Body of pancreas (tissue), 4 donors: ENCODE results near the gene POU2AF2. TPM values are rescaled to one million over a fixed set of nuclear protein-coding genes. Genes with fewer than 3 reads are reported as not detected.

Experiments
- ATAC-seq: fragments of 150-250 bp; one replicate; pipeline ENCODE4 v1.9.1; 2016
- DNase-seq, 4 donors: peaks; one replicate each; pipeline ENCODE4 v3.0.0-alpha.2; 2019
- H3K27ac ChIP-seq, 4 donors: fragments of 200-600 bp; sonication (generic); 1 replicate in 3 of 4; 2 replicates in 1 of 4; pipeline versions ENCODE4 v1.5.1 to v1.6.1; 2016 to 2019; ENCODE audit warnings: mild to moderate bottlenecking in 1 of 4, mixed read lengths in 1 of 4, moderate library complexity in 1 of 4
- H3K27me3 ChIP-seq, 2 donors: fragments of 200-600 bp; sonication (generic); one replicate each; pipeline ENCODE4 v1.6.0; 2016; ENCODE audit warnings: mild to moderate bottlenecking in 1 of 2
- H3K36me3 ChIP-seq, 2 donors: fragments of 200-600 bp; sonication (generic); replicated peaks in 1 of 2; 2 replicates each; pipeline ENCODE4 v1.5.1; 2016; ENCODE audit warnings: low read depth in 2 of 2; ENCODE audit not compliant: insufficient read depth in 1 of 2
- H3K4me1 ChIP-seq: fragments of 200-600 bp; sonication (generic); one replicate; pipeline ENCODE4 v1.6.0; 2016
- H3K4me3 ChIP-seq, 2 donors: fragments of 200-600 bp; sonication (generic); 1 replicate in 1 of 2; 2 replicates in 1 of 2; pipeline ENCODE4 v1.5.1; 2016 to 2019
- H3K9me3 ChIP-seq, 3 donors: fragments of 200-600 bp; sonication (generic); 1 replicate in 2 of 3; 2 replicates in 1 of 3; pipeline ENCODE4 v1.5.1; 2016
- POLR2A ChIP-seq, 3 donors: fragments of 450-650 bp; IDR thresholded peaks; one replicate each; pipeline ENCODE4 v1.6.1; 2016; ENCODE audit warnings: antibody characterized with exemption in 3 of 3, mild to moderate bottlenecking in 2 of 3
- WGBS, 2 donors: methylation state at CpG; one replicate each; pipeline ENCODE4 v1.1.5; 2017; 5-methylcytosine and 5-hydroxymethylcytosine counted together
- intact Hi-C: fragments of 100-400 bp; cut with DNase I; formaldehyde crosslinking; loops from one replicate; pipeline ENCODE4 v1.15.1; 2023
- total RNA-seq, 2 donors: library from RNA; depleted of rRNA; stranded (reverse); fragments of >200 nt; gene quantifications; one replicate each; pipeline ENCODE4 v1.1.0, GENCODE V29; 2016
- TF ChIP-seq, protein P1 (sequence below), 7 experiments: fragments of 450-650 bp in 4 of 7; fragments of 200-600 bp in 3 of 7; sonication (generic) in 3 of 7; IDR thresholded peaks; one replicate each; pipeline ENCODE4 v1.5.1; 2016 to 2019; ENCODE audit warnings: antibody characterized with exemption in 7 of 7

Gene POU2AF2
- total RNA-seq, 2 donors from 2014 or later: not detected

DNA sequence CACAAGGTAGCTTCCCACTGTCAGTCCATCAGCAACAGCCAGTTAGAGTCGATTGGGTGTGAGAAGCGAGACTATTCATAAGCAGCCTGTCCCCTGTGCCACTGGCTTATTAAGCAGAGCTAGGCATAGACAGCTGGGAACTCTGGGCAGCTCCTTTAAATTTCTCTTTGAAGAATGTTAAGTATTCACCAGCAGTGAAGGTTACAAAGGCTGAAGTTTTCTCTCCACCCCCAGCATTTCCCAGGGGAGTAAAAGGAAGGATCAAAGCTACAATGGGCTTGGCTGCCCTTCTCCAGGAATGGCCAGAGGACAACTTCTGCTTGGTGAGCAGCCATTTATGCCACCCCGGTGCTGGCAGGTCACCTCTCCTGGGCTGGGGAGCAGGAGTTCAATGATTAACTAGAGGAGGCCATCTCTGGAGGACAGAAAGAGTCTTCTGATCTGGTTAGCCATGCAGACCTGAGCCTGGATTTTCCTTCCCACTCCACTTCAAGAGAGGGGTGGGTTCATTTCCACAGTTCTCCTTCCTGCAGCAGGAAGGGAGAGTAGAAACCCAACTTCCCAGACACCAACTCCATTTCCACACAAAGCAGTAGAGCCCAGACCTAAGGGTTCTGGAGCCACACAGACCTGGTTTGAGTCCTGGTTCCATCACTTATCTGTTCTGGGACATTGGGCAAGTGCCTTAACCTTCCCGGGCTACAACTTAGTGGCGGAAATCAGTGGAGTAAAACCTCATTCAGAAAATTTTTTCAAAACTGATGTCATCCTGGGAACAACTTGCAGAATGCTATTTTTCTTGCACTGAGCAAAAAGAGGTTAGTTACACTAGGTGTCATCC lies 75.4 kb downstream of the POU2AF2 start:
- Histone ChIP-seq H3K4me1 (peaks cover 15% of the 10 kb centered on the region), H3K27me3 (no peaks in the 10 kb centered on the region), H3K36me3 (no peaks in the 10 kb centered on the region), H3K9me3 (no peaks in the 10 kb centered on the region), H3K4me3 (no peak overlapping the region), H3K27ac (peak overlapping the region; percentile 35 to 74 (median 48))
- peak; percentile 48 to 59 (median 54) for DNase-seq
- no peak for TF ChIP-seq POLR2A (IDR thresholded peaks at IDR 0.05)
- TF ChIP-seq, protein P1, sequence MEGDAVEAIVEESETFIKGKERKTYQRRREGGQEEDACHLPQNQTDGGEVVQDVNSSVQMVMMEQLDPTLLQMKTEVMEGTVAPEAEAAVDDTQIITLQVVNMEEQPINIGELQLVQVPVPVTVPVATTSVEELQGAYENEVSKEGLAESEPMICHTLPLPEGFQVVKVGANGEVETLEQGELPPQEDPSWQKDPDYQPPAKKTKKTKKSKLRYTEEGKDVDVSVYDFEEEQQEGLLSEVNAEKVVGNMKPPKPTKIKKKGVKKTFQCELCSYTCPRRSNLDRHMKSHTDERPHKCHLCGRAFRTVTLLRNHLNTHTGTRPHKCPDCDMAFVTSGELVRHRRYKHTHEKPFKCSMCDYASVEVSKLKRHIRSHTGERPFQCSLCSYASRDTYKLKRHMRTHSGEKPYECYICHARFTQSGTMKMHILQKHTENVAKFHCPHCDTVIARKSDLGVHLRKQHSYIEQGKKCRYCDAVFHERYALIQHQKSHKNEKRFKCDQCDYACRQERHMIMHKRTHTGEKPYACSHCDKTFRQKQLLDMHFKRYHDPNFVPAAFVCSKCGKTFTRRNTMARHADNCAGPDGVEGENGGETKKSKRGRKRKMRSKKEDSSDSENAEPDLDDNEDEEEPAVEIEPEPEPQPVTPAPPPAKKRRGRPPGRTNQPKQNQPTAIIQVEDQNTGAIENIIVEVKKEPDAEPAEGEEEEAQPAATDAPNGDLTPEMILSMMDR (IDR thresholded peaks at IDR 0.05): no peak
- ATAC-seq: peak; percentile 84
- 43% methylated on average over 4 to 5 of the region's 5 CpGs for WGBS, 2 donors
- intact Hi-C loops: no loop called here

DNA sequence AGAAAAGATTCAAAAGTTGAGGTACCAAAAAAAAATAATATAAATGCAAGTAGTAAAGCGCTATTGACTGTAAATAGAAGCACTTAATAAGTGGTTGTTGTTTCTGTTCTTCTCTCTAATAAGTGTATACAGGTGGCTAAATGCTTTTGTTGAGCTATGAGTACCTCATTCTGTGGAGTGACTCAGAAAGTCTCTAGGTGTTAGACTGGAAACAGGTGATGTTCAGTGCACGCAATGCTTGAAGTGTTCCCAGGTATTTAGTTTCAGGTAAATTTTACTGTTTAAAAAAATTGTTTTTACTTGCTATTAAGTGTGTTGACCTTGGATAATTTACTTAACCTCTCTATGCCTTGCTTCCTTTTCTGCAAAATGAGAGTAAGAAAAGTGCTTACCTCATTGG lies 77.0 kb downstream of the POU2AF2 start:
- no peak overlapping the region for H3K4me3 ChIP-seq
- 88 to 94% methylated on average over 2 of the region's 2 CpGs for WGBS, 2 donors
- H3K36me3 ChIP-seq: no peaks in the 10 kb centered on the region
- no peak for DNase-seq
- no peaks in the 10 kb centered on the region for H3K9me3 ChIP-seq
- no peak for TF ChIP-seq POLR2A (IDR thresholded peaks at IDR 0.05)
- TF ChIP-seq, protein P1 (IDR thresholded peaks at IDR 0.05): no peak
- intact Hi-C loops: no loop called here
- peaks cover 28% of the 10 kb centered on the region for H3K4me1 ChIP-seq
- H3K27me3 ChIP-seq: no peaks in the 10 kb centered on the region
- no peak overlapping the region for H3K27ac ChIP-seq
- ATAC-seq: no peak

DNA sequence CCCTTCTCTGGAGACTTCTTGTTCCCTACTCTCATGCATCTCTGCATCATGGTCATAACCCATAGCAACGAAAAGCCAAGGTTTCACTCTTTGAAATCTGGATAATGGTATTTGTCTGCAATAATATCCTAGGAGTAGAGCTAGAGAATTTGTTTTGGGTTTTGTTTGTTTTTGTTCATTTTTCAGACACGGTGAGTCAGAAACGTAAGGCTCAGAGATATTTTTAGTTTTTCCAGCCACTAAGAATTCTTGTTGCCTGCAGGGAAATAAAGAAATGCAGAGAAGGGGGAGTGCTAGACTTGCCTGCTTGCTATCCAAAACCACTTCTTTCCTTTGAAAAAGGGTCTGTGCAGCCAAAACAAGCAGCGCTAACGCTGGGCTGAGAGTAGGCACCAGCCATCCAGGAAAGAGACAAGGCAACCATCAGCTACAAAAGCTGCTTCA lies 78.8 kb downstream of the POU2AF2 start:
- DNase-seq: no peak
- TF ChIP-seq, protein P1 (IDR thresholded peaks at IDR 0.05): no peak
- TF ChIP-seq POLR2A (IDR thresholded peaks at IDR 0.05): no peak
- H3K27ac ChIP-seq: peak overlapping the region in 1 of 4 donors; percentile 7
- ATAC-seq: no peak
- no peaks in the 10 kb centered on the region for H3K27me3 ChIP-seq
- H3K9me3 ChIP-seq: no peaks in the 10 kb centered on the region
- H3K4me3 ChIP-seq: no peak overlapping the region
- H3K4me1 ChIP-seq: peaks cover 45% of the 10 kb centered on the region
- intact Hi-C loops: no loop called here
- H3K36me3 ChIP-seq: no peaks in the 10 kb centered on the region
- WGBS, 2 donors: 65 to 72% methylated on average over 5 of the region's 5 CpGs

DNA sequence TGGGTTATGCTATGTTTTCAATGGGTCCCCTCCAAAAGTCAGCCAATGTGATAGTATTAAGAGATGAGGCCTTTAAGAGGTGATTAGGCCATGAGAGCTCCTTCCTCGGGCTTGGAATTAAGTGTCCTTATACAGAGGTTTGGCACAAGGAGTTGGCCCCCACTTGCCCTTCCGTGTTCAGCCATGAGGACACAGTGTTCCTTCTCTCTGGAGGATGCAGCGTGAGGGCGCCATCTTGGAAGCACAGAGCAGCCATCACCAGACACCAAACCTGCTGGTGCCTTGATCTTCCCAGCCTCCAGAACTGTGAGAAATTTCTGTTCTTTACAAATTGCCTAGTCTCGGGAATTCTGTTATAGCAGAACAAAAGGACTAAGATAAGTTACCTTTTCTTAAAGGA lies 79.7 kb downstream of the POU2AF2 start:
- intact Hi-C loops: no loop called here
- WGBS, 2 donors: 84 to 94% methylated on average over 5 of the region's 5 CpGs
- TF ChIP-seq POLR2A (IDR thresholded peaks at IDR 0.05): no peak
- ATAC-seq (no peak), DNase-seq (no peak)
- H3K9me3 ChIP-seq: no peaks in the 10 kb centered on the region
- no peaks in the 10 kb centered on the region for H3K27me3 ChIP-seq
- no peak overlapping the region for H3K27ac ChIP-seq
- H3K4me3 ChIP-seq: no peak overlapping the region
- no peaks in the 10 kb centered on the region for H3K36me3 ChIP-seq
- peaks cover 52% of the 10 kb centered on the region for H3K4me1 ChIP-seq

DNA sequence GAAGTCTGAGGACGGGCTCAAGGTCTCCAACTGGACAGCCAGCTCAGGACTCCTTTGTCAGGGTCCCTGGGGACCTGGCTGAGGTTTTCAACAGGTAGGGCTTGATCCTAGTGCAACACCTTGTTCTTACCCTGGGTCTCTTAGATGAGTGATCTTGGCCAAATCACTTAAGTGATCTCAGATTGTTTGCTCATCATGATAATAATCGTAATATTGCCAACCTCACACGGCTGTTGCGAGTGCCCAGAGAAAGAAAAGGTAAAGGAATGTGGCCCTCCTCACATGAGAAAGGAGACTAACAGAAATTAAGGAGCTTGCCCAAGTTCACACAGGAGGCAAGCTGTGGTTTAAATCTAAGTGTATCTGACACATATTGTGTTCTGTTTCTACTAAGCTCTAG lies 81.3 kb downstream of the POU2AF2 start:
- no peaks in the 10 kb centered on the region for H3K9me3 ChIP-seq
- no peaks in the 10 kb centered on the region for H3K36me3 ChIP-seq
- DNase-seq (no peak), ATAC-seq (no peak)
- TF ChIP-seq POLR2A (IDR thresholded peaks at IDR 0.05): no peak
- TF ChIP-seq, protein P1 (IDR thresholded peaks at IDR 0.05): no peak
- no peaks in the 10 kb centered on the region for H3K27me3 ChIP-seq
- 18 to 27% methylated on average over 3 to 4 of the region's 4 CpGs for WGBS, 2 donors
- intact Hi-C loops: no loop called here
- H3K4me3 ChIP-seq: no peak overlapping the region
- H3K27ac ChIP-seq: peak overlapping the region in 1 of 4 donors; percentile 79
- peaks cover 55% of the 10 kb centered on the region for H3K4me1 ChIP-seq
